Gastrocnemius medialis (tissue), 4 donors: ENCODE data around the gene SPATA31C1.

Experiments used
- POLR2A ChIP-seq, 2 donors: fragments of 450-650 bp; IDR thresholded peaks; one replicate each; pipeline ENCODE4 v1.6.1; 2017; ENCODE audit warnings: antibody characterized with exemption in 2 of 2, mild to moderate bottlenecking in 2 of 2, moderate library complexity in 2 of 2
- TF ChIP-seq, protein P1 (sequence below), 5 experiments: fragments of 450-650 bp in 3 of 5; fragments of 200-600 bp in 2 of 5; sonication (generic) in 2 of 5; IDR thresholded peaks in 4 of 5; conservative IDR thresholded peaks in 1 of 5; 1 replicate in 4 of 5; 2 replicates in 1 of 5; pipeline ENCODE4 v1.5.1; 2016 to 2019; ENCODE audit warnings: antibody characterized with exemption in 5 of 5, mild to moderate bottlenecking in 3 of 5, moderate library complexity in 3 of 5

DNA sequence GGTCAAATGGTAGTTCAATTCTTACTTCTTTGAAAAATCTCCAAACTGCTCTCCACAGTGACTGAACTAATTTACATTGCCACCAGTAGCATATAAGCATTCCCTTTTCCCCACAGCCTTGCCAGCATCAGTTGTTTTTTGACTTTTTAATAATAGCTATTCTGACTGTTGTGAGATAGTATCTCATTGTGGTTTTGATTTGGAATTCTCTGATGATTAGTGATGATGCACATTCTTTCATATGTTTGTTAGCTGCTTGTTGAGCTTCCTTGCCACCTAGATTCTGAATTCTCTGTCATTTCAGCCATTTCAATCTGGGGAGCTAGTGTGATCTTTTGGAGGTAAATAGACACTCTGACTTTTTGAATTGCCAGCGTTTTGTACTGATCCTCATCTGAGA lies 32.5 kb downstream of the SPATA31C1 start:
- TF ChIP-seq POLR2A (IDR thresholded peaks at IDR 0.05) = no peak
- TF ChIP-seq, protein P1, sequence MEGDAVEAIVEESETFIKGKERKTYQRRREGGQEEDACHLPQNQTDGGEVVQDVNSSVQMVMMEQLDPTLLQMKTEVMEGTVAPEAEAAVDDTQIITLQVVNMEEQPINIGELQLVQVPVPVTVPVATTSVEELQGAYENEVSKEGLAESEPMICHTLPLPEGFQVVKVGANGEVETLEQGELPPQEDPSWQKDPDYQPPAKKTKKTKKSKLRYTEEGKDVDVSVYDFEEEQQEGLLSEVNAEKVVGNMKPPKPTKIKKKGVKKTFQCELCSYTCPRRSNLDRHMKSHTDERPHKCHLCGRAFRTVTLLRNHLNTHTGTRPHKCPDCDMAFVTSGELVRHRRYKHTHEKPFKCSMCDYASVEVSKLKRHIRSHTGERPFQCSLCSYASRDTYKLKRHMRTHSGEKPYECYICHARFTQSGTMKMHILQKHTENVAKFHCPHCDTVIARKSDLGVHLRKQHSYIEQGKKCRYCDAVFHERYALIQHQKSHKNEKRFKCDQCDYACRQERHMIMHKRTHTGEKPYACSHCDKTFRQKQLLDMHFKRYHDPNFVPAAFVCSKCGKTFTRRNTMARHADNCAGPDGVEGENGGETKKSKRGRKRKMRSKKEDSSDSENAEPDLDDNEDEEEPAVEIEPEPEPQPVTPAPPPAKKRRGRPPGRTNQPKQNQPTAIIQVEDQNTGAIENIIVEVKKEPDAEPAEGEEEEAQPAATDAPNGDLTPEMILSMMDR (IDR thresholded peaks at IDR 0.05 in 4 of 5, conservative IDR thresholded peaks at IDR 0.05 in 1 of 5) = no peak
